ENCODE measurements around the gene SLC12A3. TPM values are rescaled to one million over a fixed set of nuclear protein-coding genes. Genes with fewer than 3 reads are reported as not detected.

Gene SLC12A3
- total RNA-seq, 1 donor: not detected

- DNase-seq (ENCODE audit: low read depth in 2 of 3, low spot score in 2 of 3): peak in 2 of 3 donors; percentile 42 to 44
Observed at GRCh38 chr16:56848029-56848936, 16.7 kb upstream of the SLC12A3 start.

DNA sequence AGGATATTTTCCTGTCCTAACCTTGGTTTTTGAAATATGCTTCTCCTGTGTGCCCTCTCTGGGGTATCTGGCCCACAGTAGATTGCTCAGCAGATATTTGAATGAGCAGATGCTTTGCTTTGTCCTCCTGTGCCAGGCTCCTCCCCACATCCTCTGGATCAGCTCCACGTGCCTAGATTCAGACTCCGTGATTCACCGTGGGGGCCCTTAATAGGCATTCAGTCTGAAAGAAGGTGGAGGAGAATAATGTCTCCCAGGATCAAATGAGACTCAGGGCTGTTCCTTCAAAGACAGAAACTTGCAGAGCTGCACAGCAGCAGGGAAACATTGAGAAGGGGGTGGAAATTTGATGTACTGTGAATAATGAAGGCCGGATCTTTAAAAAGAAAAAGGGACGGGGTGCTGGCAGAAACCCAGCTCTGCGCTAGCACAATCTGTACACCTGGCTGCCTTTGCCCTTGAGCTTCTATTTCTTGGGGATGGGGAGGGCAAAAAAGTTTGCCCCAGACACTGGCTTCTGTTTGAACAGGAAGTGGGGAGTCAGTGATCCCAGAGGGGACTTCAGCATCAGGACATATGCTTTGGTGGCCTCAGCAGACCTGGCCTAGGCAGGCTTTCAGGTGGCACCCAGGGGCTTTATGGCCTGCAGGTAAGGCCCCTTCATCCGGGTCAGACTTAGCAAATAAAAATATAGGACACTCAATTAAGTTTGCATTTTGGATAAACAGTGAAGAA lies 15.9 kb upstream of the SLC12A3 start:
- DNase-seq (ENCODE audit: low read depth in 2 of 3, low spot score in 2 of 3): no peak

DNA sequence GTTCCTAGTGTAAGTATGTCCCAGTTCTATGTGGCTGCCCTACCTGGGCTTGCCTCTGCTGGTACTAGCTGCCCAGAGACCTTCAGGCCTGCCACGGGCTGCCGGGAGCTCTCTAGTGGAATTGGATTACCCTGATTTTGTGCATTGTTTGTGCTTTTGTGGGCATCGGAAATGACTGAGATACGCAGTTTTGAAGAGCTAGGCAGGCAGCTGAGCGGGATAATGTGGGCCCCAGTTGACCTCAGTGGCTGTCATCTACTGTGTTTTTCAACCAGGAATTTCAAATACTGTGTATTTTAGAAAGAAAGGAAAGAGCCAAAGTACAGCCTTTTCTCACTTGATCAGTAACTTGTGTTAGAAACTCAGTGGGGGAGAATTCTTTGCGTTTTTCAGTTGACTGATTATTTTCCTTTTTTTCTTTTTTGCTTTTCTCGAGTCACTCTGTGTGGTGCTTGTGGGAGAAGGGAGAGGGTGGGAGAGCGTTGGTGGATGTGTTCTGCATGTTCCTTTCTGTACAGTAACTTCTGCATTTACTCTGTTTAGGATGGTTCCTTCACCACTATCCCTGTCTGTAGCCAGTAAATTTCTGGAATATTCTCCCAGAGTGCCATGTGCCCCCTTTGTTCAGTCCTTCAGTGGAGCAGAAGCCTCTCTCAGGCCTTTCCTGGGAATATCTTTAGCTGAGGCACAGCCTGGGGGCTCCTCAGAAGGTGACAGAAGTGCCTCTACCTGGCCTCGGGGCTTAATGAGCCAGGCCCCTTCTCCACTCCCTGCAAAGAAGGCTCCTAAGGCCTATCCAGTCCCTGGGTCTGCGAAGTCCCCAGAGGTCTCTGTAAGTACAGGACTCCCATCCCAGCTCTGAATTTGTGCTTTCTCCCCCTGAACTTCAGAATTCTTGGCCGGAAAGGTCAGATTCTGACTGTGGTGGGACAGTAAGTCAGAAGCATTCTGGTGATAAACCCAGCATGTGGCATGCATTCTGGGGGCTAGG lies 15.0 kb upstream of the SLC12A3 start:
- DNase-seq (ENCODE audit: low read depth in 2 of 3, low spot score in 2 of 3): no peak

GRCh38 chr16:56851671-56852400 lies 13.2 kb upstream of the SLC12A3 start:
- peak in 1 of 3 donors; percentile 40 for DNase-seq (ENCODE audit: low read depth in 2 of 3, low spot score in 2 of 3)

DNA sequence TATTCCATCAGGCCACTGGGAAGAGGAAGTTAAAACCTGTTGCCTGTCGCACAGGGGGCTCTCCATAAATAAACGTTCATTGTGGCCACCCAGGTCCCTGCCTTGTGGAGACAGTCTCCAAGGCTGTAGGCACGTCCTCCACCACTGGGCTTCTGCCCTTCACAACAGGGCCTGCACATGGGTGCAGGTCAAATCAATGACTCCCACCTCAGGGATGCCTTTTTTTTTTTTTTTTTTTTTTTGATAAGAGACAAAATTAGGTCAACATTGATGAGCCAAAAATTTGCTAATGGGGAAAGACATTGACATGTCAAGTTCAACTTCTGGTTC lies 12.6 kb upstream of the SLC12A3 start:
- no peak for DNase-seq (ENCODE audit: low read depth in 2 of 3, low spot score in 2 of 3)

GRCh38 chr16:56852968-56853367 lies 12.0 kb upstream of the SLC12A3 start:
- no peak for DNase-seq (ENCODE audit: low read depth in 2 of 3, low spot score in 2 of 3)

GRCh38 chr16:56855201-56855600 lies 9.8 kb upstream of the SLC12A3 start:
- no peak for DNase-seq (ENCODE audit: low read depth in 2 of 3, low spot score in 2 of 3)

DNA sequence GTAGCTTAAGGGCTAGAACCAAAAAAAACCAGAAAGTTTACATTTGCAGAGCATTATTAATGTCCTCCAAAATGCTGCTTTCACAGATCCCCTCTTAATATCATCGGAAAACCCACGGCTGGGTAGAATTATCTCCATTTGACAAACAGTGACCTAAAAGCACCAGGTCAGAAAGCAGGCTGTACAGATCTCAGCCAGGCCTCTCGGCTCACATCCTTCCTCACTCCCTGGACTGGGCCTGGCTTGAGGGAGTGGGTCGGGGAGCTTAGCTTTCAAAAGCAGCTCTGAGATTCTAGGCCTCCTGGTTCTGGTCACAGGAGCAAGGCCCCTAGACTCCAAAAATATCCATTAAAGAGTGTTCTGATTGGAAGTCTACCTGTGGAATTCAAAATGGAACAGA lies 9.1 kb upstream of the SLC12A3 start:
- DNase-seq (ENCODE audit: low read depth in 2 of 3, low spot score in 2 of 3): no peak

DNA sequence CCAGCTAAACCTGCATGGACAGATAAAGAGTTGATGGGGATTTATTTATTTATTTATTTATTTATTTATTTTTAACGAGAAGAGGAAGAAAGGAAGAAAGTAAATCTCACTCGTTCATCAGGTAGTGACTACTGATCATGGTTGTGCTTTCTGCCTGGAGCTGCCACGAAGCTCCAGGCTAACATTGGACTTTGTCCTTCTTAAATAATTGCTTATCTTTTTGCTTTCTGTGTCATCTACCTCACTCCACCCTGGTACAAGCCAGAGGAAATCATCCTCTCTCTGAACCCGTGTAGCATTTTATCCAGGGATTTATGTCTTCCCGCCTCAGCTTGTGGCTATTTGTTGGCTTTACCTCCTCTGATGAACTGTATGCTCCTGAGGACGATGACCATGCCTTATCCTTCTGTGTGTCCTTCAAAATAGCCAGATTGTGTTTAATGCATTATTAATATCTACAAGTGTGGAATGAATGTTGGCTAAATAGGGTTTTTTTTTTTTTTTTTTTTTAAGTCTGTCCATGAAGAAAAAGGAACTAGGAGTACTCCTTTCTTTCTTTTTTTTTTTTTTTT lies 8.0 kb upstream of the SLC12A3 start:
- no peak for DNase-seq (ENCODE audit: low read depth in 2 of 3, low spot score in 2 of 3)

DNA sequence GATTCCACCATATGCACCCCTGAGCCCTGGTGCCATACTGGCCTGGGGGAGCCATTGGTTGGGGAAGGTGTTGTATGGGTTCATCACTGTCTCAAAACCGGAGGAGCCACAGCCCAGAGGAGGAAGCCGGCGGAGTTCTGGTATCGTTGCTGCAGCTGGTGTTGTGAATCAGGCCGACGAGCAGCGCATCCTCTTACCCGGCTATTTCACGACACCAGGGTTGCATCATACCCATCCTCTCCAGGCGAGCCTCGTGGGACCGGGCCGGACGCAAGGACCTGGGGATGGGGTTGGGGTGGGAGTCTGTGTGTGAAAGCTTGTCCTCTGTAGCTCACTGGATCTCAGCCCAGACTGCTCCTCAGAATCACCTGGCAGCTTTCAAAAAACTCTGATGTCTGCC lies 6.6 kb upstream of the SLC12A3 start:
- DNase-seq (ENCODE audit: low read depth in 2 of 3, low spot score in 2 of 3): no peak

DNA sequence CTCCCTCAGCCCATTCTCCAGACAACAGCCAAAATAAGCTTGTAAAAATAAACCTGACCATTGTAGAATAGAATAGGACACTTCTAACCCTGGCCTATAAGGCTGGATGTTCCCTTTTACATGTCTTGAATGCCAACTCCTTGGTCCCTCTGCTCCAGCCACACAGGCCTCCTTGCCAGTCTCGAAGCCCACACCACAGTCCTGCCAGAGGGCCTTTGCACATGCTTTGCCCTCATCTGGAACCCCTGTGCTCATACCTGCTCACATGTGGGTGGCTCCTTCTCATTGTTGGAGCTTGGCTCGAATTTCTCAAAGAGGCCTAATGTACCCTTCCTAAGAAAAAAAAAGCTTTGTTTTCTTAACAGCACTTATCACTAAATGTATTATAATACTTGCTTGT lies 5.4 kb upstream of the SLC12A3 start:
- no peak for DNase-seq (ENCODE audit: low read depth in 2 of 3, low spot score in 2 of 3)

DNA sequence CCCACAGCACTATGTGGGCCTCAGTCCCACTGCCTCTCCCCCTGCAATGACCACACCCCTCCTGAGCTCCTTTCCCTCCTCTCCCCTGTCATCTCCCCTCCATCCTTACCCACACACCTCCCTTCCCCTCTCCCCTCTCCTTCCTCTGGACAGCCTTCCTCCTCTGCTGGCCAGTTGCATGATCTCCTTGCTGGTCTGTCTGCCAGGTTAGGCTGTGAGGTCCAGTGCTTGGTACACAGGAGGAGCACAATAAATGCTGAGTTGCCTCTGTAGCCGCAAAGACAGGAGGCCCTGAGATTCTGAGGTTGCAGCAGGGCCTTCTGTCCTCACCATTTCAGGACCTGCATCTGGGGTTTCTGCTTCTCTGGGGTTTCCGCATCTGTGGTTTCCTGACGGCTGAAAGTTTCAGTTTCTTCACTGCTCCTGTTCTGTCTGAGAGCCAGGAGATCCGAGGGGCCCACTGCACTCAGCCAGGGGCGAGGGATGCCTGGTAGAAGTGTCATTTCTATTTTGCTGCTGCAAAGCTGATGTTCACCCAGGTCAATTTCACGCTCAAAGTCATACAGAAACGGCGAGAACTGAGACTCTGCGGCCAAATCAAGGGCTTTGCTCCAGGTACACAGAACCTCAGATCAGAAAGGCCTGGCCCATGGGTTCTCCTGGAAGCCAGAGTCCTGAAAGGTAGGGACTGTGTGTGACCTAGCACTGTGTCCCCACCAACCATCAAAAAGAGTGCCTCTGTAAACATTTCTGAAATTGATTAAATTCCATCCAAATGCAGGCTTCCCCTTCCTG lies 4.6 kb upstream of the SLC12A3 start:
- DNase-seq (ENCODE audit: low read depth in 2 of 3, low spot score in 2 of 3): peak in 2 of 3 donors; percentile 63 to 81

- peak in 1 of 3 donors; percentile 24 for DNase-seq (ENCODE audit: low read depth in 2 of 3, low spot score in 2 of 3)
Observed at GRCh38 chr16:56861092-56861610, 3.9 kb upstream of the SLC12A3 start.

DNA sequence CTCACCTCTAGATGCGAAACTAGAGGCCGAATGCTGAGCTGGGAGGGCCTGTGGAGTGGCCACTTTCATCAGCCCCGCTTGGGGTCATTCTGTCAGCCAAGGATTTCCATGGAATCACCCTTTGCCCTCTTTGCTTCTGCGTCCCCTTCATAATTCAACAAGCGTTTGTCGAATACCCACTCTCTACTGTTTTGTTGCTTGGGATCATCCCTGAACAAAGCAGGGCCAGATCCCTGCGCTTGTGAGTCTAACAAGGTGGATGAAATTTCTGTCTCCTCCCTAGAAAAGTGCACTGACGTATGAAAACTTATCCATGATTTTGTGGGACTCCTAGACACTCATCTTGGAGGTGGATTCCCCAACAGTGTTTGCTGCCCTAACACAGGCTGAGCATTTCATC lies 3.3 kb upstream of the SLC12A3 start:
- DNase-seq (ENCODE audit: low read depth in 2 of 3, low spot score in 2 of 3): no peak

DNA sequence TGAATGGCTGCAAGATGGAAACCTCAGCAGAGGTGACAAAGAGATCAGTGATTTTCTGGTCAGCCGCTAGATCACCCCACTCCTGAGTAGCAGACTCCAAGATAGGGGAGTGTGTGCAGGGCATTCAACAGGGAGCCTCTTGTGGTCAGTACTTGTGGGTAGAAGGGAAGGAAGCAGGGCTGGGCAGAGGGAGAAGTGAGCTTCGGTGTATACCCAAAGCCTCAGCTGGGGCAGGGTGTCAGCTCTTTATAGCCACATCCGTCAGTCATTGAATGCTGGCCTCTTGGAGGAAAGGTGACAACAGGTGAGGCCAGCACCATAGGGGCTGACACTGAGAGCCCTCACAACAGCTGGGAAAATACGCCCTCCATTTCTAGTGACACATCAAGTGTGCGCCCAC lies 2.2 kb upstream of the SLC12A3 start:
- peak in 2 of 3 donors; percentile 31 to 59 for DNase-seq (ENCODE audit: low read depth in 2 of 3, low spot score in 2 of 3)

- no peak for DNase-seq (ENCODE audit: low read depth in 2 of 3, low spot score in 2 of 3)
Observed at GRCh38 chr16:56865394-56866062, 521 bp downstream of the SLC12A3 start.

- DNase-seq (ENCODE audit: low read depth in 2 of 3, low spot score in 2 of 3): peak; percentile 30 to 70 (median 39)
Observed at GRCh38 chr16:56866955-56867830, 2.2 kb downstream of the SLC12A3 start.

Data from hematopoietic multipotent progenitor cell (in vitro differentiated cells).